GM10248 (cell line): ENCODE measurements around the gene UTS2B.
A peak's percentile ranks its signal among the peaks of the same experiment; 100 is the strongest.
"Not testable (repeated sequence)": the region's sequence is repeated elsewhere in the genome, so short reads cannot be mapped to it uniquely, and the experiment has no call there.

Experiments
- CTCF ChIA-PET: fragments of 300-600 bp; sonication (Branson Sonifier 250); formaldehyde crosslinking; extraction: SDS; loops from one replicate; lab custom pipeline; 2021; ENCODE audit warnings: antibody characterized with exemption; lab: Yijun Ruan, JAX
- POLR2A ChIA-PET: fragments of 350-650 bp; sonication (Branson Sonifier 250); formaldehyde crosslinking; extraction: SDS; loops from one replicate; lab custom pipeline; 2020; ENCODE audit warnings: antibody characterized with exemption; lab: Yijun Ruan, JAX
- DNase-seq: peaks from one replicate; pipeline ENCODE4 v3.0.0; 2012; ENCODE audit errors: extremely low spot score
- TF ChIP-seq, protein P1 (sequence below): IDR thresholded peaks from 2 replicates; pipeline ENCODE4 v1.5.1; 2012; ENCODE audit warnings: mild to moderate bottlenecking, low read depth; ENCODE audit errors: extremely low read depth, missing control alignments, control extremely low read depth

The UTS2B gene

DNA sequence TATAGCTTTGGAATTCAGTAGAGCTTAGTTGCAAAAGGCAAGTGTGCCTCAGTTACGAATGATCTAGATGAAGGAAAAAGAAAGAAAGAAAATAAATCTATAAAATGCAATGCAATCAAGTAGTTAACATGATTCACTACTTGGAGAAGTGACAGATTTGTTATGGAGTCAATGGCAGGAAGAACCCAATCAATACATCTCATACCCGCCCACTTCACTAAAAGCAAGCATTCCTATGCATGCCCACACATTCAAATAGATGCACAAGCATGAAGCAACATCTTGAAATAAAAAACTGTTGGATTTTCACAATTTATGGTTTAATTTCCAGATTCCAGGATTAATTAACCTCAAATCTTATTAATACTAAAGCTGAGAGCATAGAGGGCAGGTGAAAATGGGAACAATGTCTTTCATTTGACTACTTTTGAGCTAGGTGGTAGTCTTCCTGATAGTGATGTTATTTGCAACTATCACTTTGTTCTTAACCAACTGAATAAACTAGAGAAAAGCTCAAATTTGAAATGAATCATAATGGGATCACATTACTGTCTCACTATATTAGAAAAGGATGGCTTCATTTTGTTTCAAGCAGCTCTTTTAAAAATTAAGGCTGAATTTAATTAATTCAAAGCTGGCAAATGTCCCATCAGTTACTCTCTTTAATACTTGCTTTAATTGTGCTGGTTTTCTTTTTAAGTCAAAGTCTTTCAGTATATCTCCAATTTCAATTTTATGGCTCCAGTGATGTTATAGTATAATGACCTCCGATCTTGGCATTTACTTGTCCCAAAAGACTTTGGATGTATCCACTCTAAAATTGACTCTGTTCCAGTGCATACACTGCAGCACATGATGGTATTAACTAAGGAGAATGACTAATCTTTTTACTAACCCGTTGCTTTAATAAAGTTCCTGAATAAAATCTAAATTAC is 47.8 kb downstream of the UTS2B start:
- TF ChIP-seq, protein P1, sequence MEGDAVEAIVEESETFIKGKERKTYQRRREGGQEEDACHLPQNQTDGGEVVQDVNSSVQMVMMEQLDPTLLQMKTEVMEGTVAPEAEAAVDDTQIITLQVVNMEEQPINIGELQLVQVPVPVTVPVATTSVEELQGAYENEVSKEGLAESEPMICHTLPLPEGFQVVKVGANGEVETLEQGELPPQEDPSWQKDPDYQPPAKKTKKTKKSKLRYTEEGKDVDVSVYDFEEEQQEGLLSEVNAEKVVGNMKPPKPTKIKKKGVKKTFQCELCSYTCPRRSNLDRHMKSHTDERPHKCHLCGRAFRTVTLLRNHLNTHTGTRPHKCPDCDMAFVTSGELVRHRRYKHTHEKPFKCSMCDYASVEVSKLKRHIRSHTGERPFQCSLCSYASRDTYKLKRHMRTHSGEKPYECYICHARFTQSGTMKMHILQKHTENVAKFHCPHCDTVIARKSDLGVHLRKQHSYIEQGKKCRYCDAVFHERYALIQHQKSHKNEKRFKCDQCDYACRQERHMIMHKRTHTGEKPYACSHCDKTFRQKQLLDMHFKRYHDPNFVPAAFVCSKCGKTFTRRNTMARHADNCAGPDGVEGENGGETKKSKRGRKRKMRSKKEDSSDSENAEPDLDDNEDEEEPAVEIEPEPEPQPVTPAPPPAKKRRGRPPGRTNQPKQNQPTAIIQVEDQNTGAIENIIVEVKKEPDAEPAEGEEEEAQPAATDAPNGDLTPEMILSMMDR = no peak
- DNase-seq = no peak
- CTCF ChIA-PET = interaction anchor here (1.3 to 4.5 kb wide), 4 partner anchors 9 to 33 kb away, joined by 3 to 40 read pairs (median 5); no protein-coding TSS in a partner anchor
- POLR2A ChIA-PET = interaction anchor here (0.7 kb wide), 1 partner anchor 420 kb away, joined by 3 read pairs; the partner anchor contains the start of gene GMNC

DNA sequence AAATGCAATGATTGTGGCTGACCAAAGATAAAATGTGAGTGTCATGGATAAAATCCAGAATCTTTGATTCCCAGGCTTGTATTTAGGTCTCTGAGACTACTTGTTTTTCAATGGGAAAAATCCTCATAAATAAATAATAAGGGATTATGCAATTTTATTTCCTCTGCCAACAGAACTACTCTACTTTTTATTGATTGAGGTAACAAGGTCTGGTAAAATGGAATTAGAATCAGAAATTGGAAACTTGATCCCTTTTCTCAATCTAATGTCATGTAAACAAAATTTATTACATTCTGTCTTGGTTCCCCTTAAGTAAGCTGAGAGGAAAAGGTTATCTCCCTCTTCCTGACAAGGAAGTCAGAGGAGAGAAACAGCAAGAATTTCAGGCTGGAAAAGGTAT is 49.4 kb downstream of the UTS2B start:
- TF ChIP-seq, protein P1 = no peak
- ChIA-PET POLR2A (no interaction called here), CTCF (interaction anchor here (1.4 kb wide), 1 partner anchor 11 kb away, joined by 3 read pairs; no protein-coding TSS in a partner anchor)
- no peak for DNase-seq

DNA sequence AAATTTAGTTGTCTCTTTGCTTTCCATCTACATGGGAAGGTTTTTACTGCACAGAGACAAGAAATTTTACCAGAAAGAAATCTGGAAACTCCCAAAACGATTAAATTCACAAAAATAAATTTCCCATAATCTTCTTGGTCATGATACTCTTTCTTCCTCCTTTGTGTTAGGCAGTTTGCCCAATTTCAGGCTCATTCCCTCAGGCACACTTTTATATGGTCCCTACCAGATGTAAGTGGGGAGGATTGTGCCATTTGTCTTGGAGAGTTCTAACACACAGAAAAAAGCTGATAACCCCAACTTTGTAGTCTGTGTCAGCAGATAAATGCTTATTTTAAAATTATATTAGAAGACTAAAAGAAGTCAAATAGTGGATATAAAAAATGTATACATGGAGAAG is 50.2 kb downstream of the UTS2B start:
- ChIA-PET POLR2A (no interaction called here), CTCF (interaction anchor here (1.0 to 1.4 kb wide), 3 partner anchors 10 to 25 kb away, joined by 3 to 4 read pairs (median 3); no protein-coding TSS in a partner anchor)
- TF ChIP-seq, protein P1 = no peak
- no peak for DNase-seq

GRCh38 chr3:191275751-191276150 is 54.6 kb downstream of the UTS2B start:
- ChIA-PET CTCF (interaction anchor here (1.0 to 1.9 kb wide), 8 partner anchors 8 to 99 kb away, joined by 3 to 6 read pairs (median 4); no protein-coding TSS in a partner anchor), POLR2A (no interaction called here)
- TF ChIP-seq, protein P1 = no peak
- DNase-seq = no peak

DNA sequence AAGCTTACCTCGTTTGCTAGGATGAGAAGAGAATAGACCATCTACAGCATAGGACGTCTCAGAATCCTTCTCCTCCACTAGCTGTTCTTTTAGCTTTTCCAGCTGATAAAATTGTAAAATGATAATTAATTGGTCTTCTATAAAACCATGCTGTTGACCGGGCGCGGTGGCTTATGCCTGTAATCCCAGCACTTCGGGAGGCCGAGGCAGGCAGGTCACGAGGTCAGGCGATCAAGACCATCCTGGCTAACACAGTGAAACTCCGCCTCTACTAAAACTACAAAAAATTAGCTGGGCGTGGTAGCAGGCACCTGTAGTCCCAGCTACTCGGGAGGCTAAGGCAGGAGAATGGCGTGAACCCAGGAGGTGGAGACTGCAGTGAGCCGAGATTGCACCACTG is 55.1 kb downstream of the UTS2B start:
- POLR2A ChIA-PET, DNase-seq: not testable (repeated sequence)
- CTCF ChIA-PET = interaction anchor here (1.0 to 2.2 kb wide), 8 partner anchors 8 to 100 kb away, joined by 3 to 7 read pairs (median 4); no protein-coding TSS in a partner anchor

GRCh38 chr3:191269289-191270085 is 60.8 kb downstream of the UTS2B start:
- TF ChIP-seq, protein P1 = no peak
- DNase-seq = peak; percentile 37
- ChIA-PET POLR2A (no interaction called here), CTCF (interaction anchor here (1.0 to 7.8 kb wide), 11 partner anchors 11 to 73 kb away, joined by 3 to 40 read pairs (median 3); no protein-coding TSS in a partner anchor)
